ENCODE data around the gene ADGRA1.

ADGRA1 gene

GRCh38 chr10:133086247-133086646, 1.5 kb upstream of the ADGRA1 start:
- TF ChIP-seq CTCF (IDR thresholded peaks at IDR 0.05; ENCODE audit: low read depth, low read length, missing control alignments): no peak
- in situ Hi-C loops (cut with HindIII; ENCODE audit: low sequenced_read_pairs): no loop called here
- H3K4me3 ChIP-seq (ENCODE audit: low read depth, low read length): no peak overlapping the region
- DNase-seq (ENCODE audit: low read depth): no peak

- TF ChIP-seq CTCF (IDR thresholded peaks at IDR 0.05; ENCODE audit: low read depth, low read length, missing control alignments): no peak
- DNase-seq (ENCODE audit: low read depth): no peak
- in situ Hi-C loops (cut with HindIII; ENCODE audit: low sequenced_read_pairs): no loop called here
- H3K4me3 ChIP-seq (ENCODE audit: low read depth, low read length): no peak overlapping the region
Measured at GRCh38 chr10:133087045-133087678, 562 bp upstream of the ADGRA1 start.

GRCh38 chr10:133088179-133088955, 643 bp downstream of the ADGRA1 start:
- no peak for DNase-seq (ENCODE audit: low read depth)
- no peak for TF ChIP-seq CTCF (IDR thresholded peaks at IDR 0.05; ENCODE audit: low read depth, low read length, missing control alignments)
- H3K4me3 ChIP-seq (ENCODE audit: low read depth, low read length): no peak overlapping the region
- in situ Hi-C loops (cut with HindIII; ENCODE audit: low sequenced_read_pairs): no loop called here

GRCh38 chr10:133088956-133089800, 1.5 kb downstream of the ADGRA1 start:
- TF ChIP-seq CTCF (IDR thresholded peaks at IDR 0.05; ENCODE audit: low read depth, low read length, missing control alignments): no peak
- in situ Hi-C loops (cut with HindIII; ENCODE audit: low sequenced_read_pairs): no loop called here
- no peak for DNase-seq (ENCODE audit: low read depth)
- no peak overlapping the region for H3K4me3 ChIP-seq (ENCODE audit: low read depth, low read length)

- TF ChIP-seq CTCF (IDR thresholded peaks at IDR 0.05; ENCODE audit: low read depth, low read length, missing control alignments): no peak
- no peak for DNase-seq (ENCODE audit: low read depth)
- no peak overlapping the region for H3K4me3 ChIP-seq (ENCODE audit: low read depth, low read length)
- in situ Hi-C loops (cut with HindIII; ENCODE audit: low sequenced_read_pairs): no loop called here
Measured at GRCh38 chr10:133090101-133090500, 2.4 kb downstream of the ADGRA1 start.

- no peak overlapping the region for H3K4me3 ChIP-seq (ENCODE audit: low read depth, low read length)
- no peak for DNase-seq (ENCODE audit: low read depth)
- no peak for TF ChIP-seq CTCF (IDR thresholded peaks at IDR 0.05; ENCODE audit: low read depth, low read length, missing control alignments)
- in situ Hi-C loops (cut with HindIII; ENCODE audit: low sequenced_read_pairs): no loop called here
Measured at GRCh38 chr10:133090654-133091053, 2.9 kb downstream of the ADGRA1 start.
